ENCODE data around the gene PREX1. TPM values are rescaled to one million over a fixed set of nuclear protein-coding genes. Genes with fewer than 3 reads are reported as not detected.

The PREX1 gene
- total RNA-seq, 1 experiment from 2014 or later = not detected

DNA sequence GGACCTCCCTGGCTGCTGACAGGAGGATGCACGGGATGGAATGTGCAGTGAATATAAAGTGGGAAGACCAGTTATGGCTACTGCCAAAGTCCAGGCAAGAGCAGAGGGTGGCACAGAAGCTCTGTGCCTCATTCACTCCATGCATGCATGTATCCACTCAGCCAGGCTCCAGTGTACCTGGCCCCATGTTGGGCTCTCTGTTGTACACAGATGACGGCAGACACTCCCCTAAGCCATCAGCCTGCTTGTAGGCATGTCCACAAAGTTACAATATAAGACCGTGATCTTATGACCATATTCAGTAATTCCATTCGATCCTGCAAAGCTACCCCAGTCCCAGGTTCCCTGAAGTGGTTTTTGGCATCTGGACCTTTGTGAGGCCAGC lies 116.8 kb downstream of the PREX1 start:
- H3K27me3 Mint-ChIP-seq (ENCODE audit: insufficient read depth, unreplicated experiment) = no peaks in the 10 kb centered on the region
- DNase-seq (ENCODE audit: unreplicated experiment) = no peak
- CTCF ChIA-PET = no interaction called here
- no TSS peak for BruUV-seq (replicated peaks)
- intact Hi-C loops (cut with micrococcal nuclease) = no loop called here
- no peak overlapping the region for H3K4me3 Mint-ChIP-seq (ENCODE audit: unreplicated experiment)
- H3K4me1 Mint-ChIP-seq (ENCODE audit: insufficient read depth, unreplicated experiment) = no peaks in the 10 kb centered on the region
- no peaks in the 10 kb centered on the region for H3K9me3 Mint-ChIP-seq (ENCODE audit: unreplicated experiment)
- no peak overlapping the region for H3K27ac Mint-ChIP-seq (ENCODE audit: low read depth, unreplicated experiment)
- POLR2A ChIA-PET = no interaction called here
- TF ChIP-seq, protein P1, sequence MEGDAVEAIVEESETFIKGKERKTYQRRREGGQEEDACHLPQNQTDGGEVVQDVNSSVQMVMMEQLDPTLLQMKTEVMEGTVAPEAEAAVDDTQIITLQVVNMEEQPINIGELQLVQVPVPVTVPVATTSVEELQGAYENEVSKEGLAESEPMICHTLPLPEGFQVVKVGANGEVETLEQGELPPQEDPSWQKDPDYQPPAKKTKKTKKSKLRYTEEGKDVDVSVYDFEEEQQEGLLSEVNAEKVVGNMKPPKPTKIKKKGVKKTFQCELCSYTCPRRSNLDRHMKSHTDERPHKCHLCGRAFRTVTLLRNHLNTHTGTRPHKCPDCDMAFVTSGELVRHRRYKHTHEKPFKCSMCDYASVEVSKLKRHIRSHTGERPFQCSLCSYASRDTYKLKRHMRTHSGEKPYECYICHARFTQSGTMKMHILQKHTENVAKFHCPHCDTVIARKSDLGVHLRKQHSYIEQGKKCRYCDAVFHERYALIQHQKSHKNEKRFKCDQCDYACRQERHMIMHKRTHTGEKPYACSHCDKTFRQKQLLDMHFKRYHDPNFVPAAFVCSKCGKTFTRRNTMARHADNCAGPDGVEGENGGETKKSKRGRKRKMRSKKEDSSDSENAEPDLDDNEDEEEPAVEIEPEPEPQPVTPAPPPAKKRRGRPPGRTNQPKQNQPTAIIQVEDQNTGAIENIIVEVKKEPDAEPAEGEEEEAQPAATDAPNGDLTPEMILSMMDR (IDR thresholded peaks at IDR 0.05; ENCODE audit: unreplicated experiment) = no peak
- H3K36me3 Mint-ChIP-seq (ENCODE audit: insufficient read depth, unreplicated experiment) = no peaks in the 10 kb centered on the region

DNA sequence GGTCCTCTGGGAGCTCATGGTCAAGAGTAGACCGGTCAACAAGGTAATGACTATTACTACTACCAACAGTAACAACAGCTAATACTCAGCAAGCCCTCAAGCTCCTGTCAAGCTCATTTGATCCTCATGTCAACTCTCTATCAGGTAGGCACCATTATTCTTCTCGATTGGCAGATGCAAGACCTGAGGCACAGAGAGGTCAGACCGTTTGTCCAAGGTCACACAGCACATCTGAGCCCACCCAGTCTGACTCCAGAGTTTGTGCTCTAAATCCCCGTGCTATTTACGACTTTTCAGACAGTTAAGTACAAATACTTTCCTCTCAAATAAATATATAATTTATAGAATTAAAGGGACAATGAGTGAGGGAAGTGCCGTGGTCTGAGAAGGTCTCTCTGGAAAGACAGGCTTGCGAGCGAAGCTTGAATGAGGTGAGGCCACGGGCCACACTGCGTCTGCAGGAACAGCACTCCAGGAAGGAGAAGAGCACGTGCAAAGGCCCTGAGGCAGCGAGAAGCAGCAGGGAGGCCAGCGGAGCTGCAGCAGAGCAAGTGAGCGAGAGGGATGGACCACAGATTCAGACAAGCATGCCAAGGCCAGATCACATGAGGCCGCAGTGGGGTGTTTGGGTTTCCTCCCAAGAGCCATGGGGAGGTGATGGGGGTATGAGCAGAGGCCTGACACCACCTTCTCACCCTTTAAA lies 117.3 kb downstream of the PREX1 start:
- H3K27me3 Mint-ChIP-seq (ENCODE audit: insufficient read depth, unreplicated experiment) = no peaks in the 10 kb centered on the region

DNA sequence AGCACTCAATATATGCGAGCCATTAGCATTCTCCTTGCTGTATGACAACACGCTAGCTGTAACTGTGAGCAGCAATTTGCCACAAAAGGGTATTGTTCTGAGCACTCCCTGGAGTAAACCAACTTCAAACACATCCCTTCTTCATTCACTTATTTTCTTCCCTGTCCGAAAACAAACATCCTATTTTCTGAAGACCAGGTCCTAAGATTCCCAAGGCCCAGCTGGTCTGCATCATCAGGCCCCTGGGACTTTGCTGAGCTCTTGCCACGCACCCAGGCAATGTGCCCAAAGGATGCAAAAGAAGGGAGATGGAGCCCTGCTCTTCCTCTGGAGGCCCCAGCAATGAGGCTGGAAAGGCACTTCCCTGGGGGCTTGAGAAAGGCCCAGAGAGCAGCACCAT lies 118.1 kb downstream of the PREX1 start:
- no TSS peak for BruUV-seq (replicated peaks)
- DNase-seq (ENCODE audit: unreplicated experiment) = no peak
- H3K4me3 Mint-ChIP-seq (ENCODE audit: unreplicated experiment) = no peak overlapping the region
- no peaks in the 10 kb centered on the region for H3K36me3 Mint-ChIP-seq (ENCODE audit: insufficient read depth, unreplicated experiment)
- H3K27me3 Mint-ChIP-seq (ENCODE audit: insufficient read depth, unreplicated experiment) = no peaks in the 10 kb centered on the region
- H3K27ac Mint-ChIP-seq (ENCODE audit: low read depth, unreplicated experiment) = no peak overlapping the region
- POLR2A ChIA-PET = interaction anchor here (0.9 kb wide), 2 partner anchors 13 to 26 kb away, joined by 3 to 4 read pairs; no protein-coding TSS in a partner anchor
- intact Hi-C loops (cut with micrococcal nuclease) = no loop called here
- H3K4me1 Mint-ChIP-seq (ENCODE audit: insufficient read depth, unreplicated experiment) = no peaks in the 10 kb centered on the region
- TF ChIP-seq, protein P1 (IDR thresholded peaks at IDR 0.05; ENCODE audit: unreplicated experiment) = no peak
- H3K9me3 Mint-ChIP-seq (ENCODE audit: unreplicated experiment) = no peaks in the 10 kb centered on the region
- CTCF ChIA-PET = interaction anchor here (0.6 to 0.8 kb wide), 3 partner anchors 9 to 1926 kb away, joined by 3 to 4 read pairs (median 3); no protein-coding TSS in a partner anchor

More for the DNA sequence above, 117.3 kb downstream of the PREX1 start:
- CTCF ChIA-PET = interaction anchor here (0.6 to 0.8 kb wide), 3 partner anchors 9 to 1925 kb away, joined by 3 to 4 read pairs (median 3); no protein-coding TSS in a partner anchor
- no peak overlapping the region for H3K27ac Mint-ChIP-seq (ENCODE audit: low read depth, unreplicated experiment)
- DNase-seq (ENCODE audit: unreplicated experiment) = no peak
- H3K4me3 Mint-ChIP-seq (ENCODE audit: unreplicated experiment) = no peak overlapping the region
- POLR2A ChIA-PET = interaction anchor here (0.9 kb wide), 1 partner anchor 27 kb away, joined by 4 read pairs; no protein-coding TSS in a partner anchor
- TF ChIP-seq, protein P1 (IDR thresholded peaks at IDR 0.05; ENCODE audit: unreplicated experiment) = no peak
- intact Hi-C loops (cut with micrococcal nuclease) = no loop called here
- H3K9me3 Mint-ChIP-seq (ENCODE audit: unreplicated experiment) = no peaks in the 10 kb centered on the region
- no peaks in the 10 kb centered on the region for H3K4me1 Mint-ChIP-seq (ENCODE audit: insufficient read depth, unreplicated experiment)
- H3K36me3 Mint-ChIP-seq (ENCODE audit: insufficient read depth, unreplicated experiment) = no peaks in the 10 kb centered on the region
- no TSS peak for BruUV-seq (replicated peaks)

DNA sequence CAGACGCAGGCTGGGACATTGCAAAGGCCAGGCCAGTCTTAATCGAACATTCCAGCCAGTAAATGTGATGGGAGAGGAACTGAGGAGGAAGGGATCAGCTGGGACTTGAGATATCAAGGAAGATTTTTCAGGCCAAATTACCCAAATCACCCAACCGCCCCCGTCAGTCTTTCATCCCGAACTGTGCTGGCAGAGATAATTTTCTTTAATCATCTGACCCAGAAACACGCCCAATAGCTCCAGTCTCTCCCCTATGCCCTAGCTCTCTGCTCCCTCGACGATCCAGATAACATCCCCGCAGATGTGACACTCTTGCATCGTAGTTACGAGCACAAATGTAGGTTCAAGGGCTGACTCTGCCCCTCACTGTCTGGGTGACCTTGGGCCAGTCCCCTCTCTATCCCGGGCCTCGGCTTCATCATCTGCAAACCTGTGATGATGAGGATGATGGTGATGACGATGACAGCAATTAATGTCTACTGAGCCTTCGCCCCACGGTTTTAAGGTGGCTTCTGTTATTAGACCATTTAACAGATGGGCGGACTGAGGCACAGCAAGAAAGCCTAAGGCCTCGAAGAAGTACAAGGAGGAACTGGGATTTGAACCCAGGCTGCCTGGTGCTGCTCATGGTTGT lies 118.6 kb downstream of the PREX1 start:
- CTCF ChIA-PET = no interaction called here
- BruUV-seq (replicated peaks) = no TSS peak
- POLR2A ChIA-PET = interaction anchor here (0.9 kb wide), 2 partner anchors 12 to 26 kb away, joined by 3 to 4 read pairs; no protein-coding TSS in a partner anchor
- intact Hi-C loops (cut with micrococcal nuclease) = no loop called here
- no peaks in the 10 kb centered on the region for H3K4me1 Mint-ChIP-seq (ENCODE audit: insufficient read depth, unreplicated experiment)
- H3K36me3 Mint-ChIP-seq (ENCODE audit: insufficient read depth, unreplicated experiment) = no peaks in the 10 kb centered on the region
- H3K27ac Mint-ChIP-seq (ENCODE audit: low read depth, unreplicated experiment) = no peak overlapping the region
- no peak overlapping the region for H3K4me3 Mint-ChIP-seq (ENCODE audit: unreplicated experiment)
- DNase-seq (ENCODE audit: unreplicated experiment) = no peak
- TF ChIP-seq, protein P1 (IDR thresholded peaks at IDR 0.05; ENCODE audit: unreplicated experiment) = no peak
- no peaks in the 10 kb centered on the region for H3K9me3 Mint-ChIP-seq (ENCODE audit: unreplicated experiment)
- no peaks in the 10 kb centered on the region for H3K27me3 Mint-ChIP-seq (ENCODE audit: insufficient read depth, unreplicated experiment)
